SH-SY5Y (cell line): ENCODE measurements around the gene IRF2BP2.

Experiments used
- GATA2 ChIP-seq: IDR thresholded peaks from 2 replicates; pipeline ENCODE4 v1.6.1; 2011; ENCODE audit warnings: mild to moderate bottlenecking, low read depth, low read length
- GATA3 ChIP-seq: IDR thresholded peaks from 2 replicates; pipeline ENCODE4 v1.6.1; 2011; ENCODE audit warnings: low read depth, mild to moderate bottlenecking, low read length, moderate library complexity

DNA sequence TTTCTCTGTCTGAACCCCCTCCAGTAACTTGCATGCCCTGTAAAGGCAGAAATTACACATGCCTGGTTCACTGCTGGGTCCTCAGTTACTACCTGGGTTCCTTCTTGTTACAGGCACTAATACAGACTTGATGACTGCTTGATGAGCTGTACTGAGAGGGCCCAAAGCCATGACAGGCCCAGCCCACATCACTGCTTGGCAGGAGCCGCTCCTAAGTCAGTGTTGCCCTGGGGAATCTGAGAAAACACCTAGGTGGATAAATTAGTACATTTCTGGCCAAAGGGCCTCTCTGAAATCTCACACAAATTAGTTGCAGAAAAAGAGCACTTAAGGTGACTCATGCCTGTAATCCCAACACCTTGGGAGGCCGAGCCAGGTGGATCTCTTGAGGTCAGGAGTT lies 37.8 kb upstream of the IRF2BP2 start:
- TF ChIP-seq GATA3 (no peak), GATA2 (no peak)
